LNCAP (cell line): ENCODE measurements around the gene BST1.

Experiments used
- TF ChIP-seq, protein P1 (sequence below): fragments of 450-650 bp; IDR thresholded peaks from 2 replicates; pipeline ENCODE4 v1.5.1; 2017; ENCODE audit warnings: mild to moderate bottlenecking

Gene BST1

DNA sequence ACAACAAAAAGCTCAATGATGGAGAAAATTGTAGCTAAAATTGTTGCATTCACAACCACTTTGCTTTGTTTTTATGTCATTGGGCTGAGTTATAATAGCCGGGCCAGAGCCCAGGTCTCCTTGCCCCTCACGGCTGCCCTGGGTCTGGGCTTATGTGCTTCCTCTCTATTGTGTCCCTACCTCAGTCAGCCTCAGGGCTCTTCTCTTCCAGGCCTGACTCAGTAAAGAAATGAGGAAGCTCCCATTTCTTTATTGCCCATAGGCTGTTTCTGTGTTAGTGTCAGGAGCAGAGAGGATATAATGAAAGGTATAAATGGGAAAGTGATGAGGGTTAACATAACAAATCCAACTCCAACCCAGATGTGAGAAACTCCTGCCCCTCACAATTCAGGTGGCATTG is 18.0 kb downstream of the BST1 start:
- TF ChIP-seq, protein P1, sequence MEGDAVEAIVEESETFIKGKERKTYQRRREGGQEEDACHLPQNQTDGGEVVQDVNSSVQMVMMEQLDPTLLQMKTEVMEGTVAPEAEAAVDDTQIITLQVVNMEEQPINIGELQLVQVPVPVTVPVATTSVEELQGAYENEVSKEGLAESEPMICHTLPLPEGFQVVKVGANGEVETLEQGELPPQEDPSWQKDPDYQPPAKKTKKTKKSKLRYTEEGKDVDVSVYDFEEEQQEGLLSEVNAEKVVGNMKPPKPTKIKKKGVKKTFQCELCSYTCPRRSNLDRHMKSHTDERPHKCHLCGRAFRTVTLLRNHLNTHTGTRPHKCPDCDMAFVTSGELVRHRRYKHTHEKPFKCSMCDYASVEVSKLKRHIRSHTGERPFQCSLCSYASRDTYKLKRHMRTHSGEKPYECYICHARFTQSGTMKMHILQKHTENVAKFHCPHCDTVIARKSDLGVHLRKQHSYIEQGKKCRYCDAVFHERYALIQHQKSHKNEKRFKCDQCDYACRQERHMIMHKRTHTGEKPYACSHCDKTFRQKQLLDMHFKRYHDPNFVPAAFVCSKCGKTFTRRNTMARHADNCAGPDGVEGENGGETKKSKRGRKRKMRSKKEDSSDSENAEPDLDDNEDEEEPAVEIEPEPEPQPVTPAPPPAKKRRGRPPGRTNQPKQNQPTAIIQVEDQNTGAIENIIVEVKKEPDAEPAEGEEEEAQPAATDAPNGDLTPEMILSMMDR = no peak

DNA sequence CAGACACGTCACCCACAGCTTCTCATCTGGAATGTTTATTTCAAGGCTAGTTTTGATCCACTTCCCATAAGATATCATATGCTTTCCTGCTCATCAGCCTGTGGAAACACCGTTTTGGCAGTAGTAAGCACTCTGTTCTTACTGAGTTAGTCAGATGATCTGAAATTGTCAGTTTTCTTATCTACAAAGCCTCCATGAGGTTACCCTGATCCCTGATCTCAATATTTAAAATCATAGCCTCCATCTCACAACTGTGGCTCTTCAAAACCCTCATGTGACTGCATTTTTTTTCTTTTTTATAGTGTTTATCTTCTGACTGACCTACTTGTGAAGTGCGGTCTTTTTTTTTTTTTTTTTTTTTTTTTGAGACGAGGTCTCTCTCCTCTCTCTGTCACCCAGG is 22.7 kb downstream of the BST1 start:
- TF ChIP-seq, protein P1 = no peak

DNA sequence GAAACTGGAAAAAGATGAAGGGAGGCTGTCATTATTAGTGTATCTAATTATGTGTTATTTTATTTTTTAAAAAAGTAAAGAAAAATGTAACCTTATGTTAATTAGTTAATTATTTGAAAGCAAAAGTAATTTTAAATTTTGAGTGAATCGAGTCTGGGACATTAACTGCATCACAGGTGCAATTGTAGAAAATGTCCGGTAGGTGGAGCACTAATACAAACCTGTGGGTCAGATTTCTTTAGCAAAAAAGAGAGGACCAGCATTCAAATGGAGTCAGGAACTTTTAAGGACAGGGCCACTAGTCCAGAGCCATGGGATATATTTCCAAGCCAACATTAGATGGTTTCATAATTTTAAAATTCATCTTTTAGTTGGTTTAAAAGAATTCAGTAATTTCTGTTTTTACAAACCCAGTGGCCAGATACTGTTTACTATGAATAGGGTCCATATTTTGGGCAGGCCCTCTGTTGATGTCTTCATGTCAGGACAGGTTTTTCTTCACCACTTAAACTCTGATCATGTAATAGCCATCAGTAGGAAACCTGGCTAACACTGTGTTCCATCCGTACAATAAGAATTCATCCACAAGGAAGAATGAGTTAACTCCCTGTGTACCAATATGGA is 27.2 kb downstream of the BST1 start:
- TF ChIP-seq, protein P1 = peak; percentile 90

DNA sequence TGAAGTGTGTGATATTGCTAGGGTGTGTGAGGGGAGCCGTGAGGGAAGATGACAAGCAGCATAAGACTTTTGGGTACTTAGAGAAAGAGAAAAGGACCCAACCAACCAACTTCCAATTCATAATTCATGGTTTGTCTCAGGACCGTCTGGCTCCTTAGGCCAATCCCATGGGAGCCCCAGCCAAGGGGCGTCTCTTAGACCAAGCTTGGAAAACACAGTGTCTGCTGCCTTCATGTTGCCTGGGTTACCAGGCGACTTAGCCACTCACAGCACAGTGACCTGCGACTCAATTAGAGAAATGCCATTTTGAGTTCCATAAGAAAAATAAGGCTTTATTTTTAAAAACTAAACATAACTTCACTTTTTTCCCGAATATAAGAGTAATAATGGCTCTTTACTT is 32.7 kb downstream of the BST1 start:
- TF ChIP-seq, protein P1 = no peak

DNA sequence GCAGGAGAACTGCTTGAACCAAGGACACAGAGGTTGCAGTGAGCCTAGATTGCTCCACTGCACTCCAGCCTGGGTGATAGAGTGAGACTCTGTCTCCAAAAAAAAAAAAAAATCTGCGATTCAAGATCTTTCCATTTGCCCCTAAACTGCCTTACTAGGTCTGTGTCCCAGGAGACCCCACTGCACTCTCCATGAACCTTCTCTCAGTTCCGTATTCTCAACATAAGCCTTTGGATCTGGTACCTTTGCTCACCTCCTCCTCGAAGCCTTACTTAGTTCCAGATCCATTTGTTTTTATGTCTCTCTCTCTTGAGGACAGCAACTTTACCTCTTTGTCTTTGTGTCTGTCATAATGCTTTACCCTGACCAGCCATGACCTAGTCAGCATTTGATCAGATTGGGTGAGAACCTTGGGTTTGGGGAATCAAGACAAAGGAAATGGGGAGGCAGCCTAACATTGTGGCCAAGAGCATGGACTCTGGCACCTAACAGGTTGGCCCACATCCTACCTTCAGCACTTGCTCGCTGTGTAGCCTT is 33.7 kb downstream of the BST1 start:
- TF ChIP-seq, protein P1 = no peak

DNA sequence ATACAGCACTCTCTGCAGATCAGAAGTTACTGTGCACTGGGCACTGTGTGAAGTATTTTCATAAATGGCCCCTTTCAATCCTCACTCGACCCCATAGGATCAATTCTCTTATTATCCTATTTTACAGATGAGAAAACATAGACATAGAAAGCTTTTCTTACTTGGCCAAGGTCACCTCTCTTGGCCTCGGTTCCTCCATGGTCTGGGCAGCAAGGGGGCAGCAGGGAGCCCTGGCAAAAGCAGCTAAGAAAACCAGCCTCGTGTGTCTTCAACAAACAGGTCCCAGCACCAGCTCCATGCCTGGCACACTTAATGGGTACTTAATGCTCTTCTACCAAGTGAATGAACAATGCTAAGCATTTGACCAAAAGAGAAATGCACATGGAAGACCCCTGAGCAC is 34.4 kb downstream of the BST1 start:
- TF ChIP-seq, protein P1 = no peak

DNA sequence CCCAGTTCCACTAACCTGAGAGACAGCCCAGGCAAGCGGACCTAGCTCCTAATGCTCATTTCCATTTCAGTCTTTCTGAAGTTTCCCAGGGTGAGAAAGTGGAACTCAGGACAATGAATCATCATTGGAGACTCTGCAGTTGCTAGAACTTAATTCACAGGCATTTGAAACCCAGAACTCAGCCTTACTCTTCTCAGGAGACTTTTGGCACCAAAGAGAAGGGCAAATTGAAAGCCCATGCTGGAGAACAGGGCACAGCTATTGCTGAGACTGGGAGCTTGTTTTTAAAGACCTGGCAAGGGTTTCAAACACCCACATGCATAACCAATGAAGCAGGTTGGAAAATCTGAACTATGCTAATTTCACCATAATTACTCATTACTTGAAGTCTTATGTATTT is 36.0 kb downstream of the BST1 start:
- TF ChIP-seq, protein P1 = no peak
